ENCODE measurements around the gene EEIG2. TPM values are rescaled to one million over a fixed set of nuclear protein-coding genes. Genes with fewer than 3 reads are reported as not detected.

EEIG2 gene
- total RNA-seq, 2 donors from 2014 or later = 6.7 to 7.0 TPM

Other genes with a start within 250 kb of the EEIG2 start
- gene NBPF6, start 109.8 kb upstream of the EEIG2 start, total RNA-seq = not detected
- 10 to 100 TPM; 17.5 to 21.6 TPM for gene HENMT1, start 101.0 kb downstream of the EEIG2 start, total RNA-seq
- 10 to 100 TPM; 70.3 to 70.6 TPM for gene PRPF38B, start 132.2 kb downstream of the EEIG2 start, total RNA-seq
- gene FNDC7, start 152.8 kb downstream of the EEIG2 start, total RNA-seq = under 1 TPM in 1 of 2 donors, not detected in 1; 0.19 TPM
- 10 to 100 TPM; 41.0 to 52.3 TPM for gene STXBP3, start 186.6 kb downstream of the EEIG2 start, total RNA-seq